Type B pancreatic cell (in vitro differentiated cells): ENCODE data around the gene CCDC57. TPM values are rescaled to one million over a fixed set of nuclear protein-coding genes. Genes with fewer than 3 reads are reported as not detected.
"Not testable (repeated sequence)": the region's sequence is repeated elsewhere in the genome, so short reads cannot be mapped to it uniquely, and the experiment has no call there.

Experiments used
- DNase-seq: peaks from one replicate; pipeline ENCODE4 v3.0.0; 2021; ENCODE audit warnings: mixed read lengths; ENCODE audit not compliant: unreplicated experiment; ENCODE audit errors: extremely low spot score
- H3K27ac Mint-ChIP-seq: 2 replicates; pipeline ENCODE4 v1.8.0; 2021; ENCODE audit warnings: mild to moderate bottlenecking, mixed read lengths
- H3K27me3 Mint-ChIP-seq: 2 replicates; pipeline ENCODE4 v1.8.0; 2021; ENCODE audit warnings: mixed read lengths
- H3K36me3 Mint-ChIP-seq: 2 replicates; pipeline ENCODE4 v1.8.0; 2021; ENCODE audit warnings: mixed read lengths
- H3K4me1 Mint-ChIP-seq: one replicate; pipeline ENCODE4 v1.8.0; 2021; ENCODE audit warnings: mixed read lengths; ENCODE audit not compliant: unreplicated experiment
- H3K4me3 Mint-ChIP-seq: 2 replicates; pipeline ENCODE4 v1.8.0; 2021; ENCODE audit warnings: mild to moderate bottlenecking, mixed read lengths
- H3K9me3 Mint-ChIP-seq: 2 replicates; pipeline ENCODE4 v1.8.0; 2021; ENCODE audit warnings: mixed read lengths
- CTCF ChIP-seq: fragments of 200-600 bp; sonication (generic); conservative IDR thresholded peaks from 2 replicates; pipeline ENCODE4 v1.5.0; 2021; ENCODE audit warnings: antibody characterized with exemption, mild to moderate bottlenecking
- total RNA-seq: library from RNA; stranded (reverse); gene quantifications from 2 replicates; pipeline ENCODE4 v1.2.1, GENCODE V29; 2021; ENCODE audit warnings: low replicate concordance

CCDC57 gene
- total RNA-seq, 1 donor from 2014 or later = 58.7 TPM

DNA sequence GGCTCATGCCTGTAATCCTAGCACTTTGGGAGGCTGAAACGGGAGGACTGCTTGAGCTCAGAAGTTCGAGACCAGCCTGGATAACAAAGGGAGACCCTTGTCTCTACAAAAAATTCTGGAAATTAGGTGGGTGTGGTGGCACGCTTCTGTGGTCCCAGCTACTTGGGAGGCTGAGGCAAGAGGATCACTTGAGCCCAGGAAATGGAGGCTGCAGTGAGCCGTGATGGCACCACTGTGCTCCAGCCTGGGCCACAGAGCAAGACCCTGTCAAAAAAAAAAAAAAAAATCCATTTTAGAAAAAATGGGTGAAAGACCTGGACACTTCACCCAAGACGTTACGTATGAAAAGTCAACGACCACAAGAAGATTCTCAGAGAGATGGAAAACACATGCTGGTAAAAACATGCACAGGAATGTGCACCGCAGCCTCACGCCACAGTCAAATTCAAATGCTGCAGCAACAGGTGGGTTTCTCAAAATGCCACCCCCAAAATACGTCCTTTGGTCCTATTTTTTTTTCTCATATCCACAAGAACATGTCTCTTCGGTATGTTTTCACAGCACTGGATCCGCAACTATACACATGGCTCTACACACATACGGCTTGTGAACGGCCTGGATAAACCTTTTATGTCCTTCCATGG, 43.7 kb upstream of the CCDC57 start:
- DNase-seq = no peak

GRCh38 chr17:82255402-82255972, 42.8 kb upstream of the CCDC57 start:
- Mint-ChIP-seq H3K27me3 (no peaks in the 10 kb centered on the region), H3K4me3 (no peak overlapping the region), H3K4me1 (no peaks in the 10 kb centered on the region), H3K27ac (no peak overlapping the region), H3K9me3 (no peaks in the 10 kb centered on the region), H3K36me3 (peaks cover 39% of the 10 kb centered on the region)
- no peak for DNase-seq
- no peak for TF ChIP-seq CTCF

More for the DNA sequence above, 43.7 kb upstream of the CCDC57 start:
- Mint-ChIP-seq H3K36me3 (peaks cover 48% of the 10 kb centered on the region), H3K9me3 (no peaks in the 10 kb centered on the region), H3K27me3 (no peaks in the 10 kb centered on the region), H3K4me1 (no peaks in the 10 kb centered on the region), H3K4me3 (no peak overlapping the region), H3K27ac (no peak overlapping the region)
- no peak for TF ChIP-seq CTCF

GRCh38 chr17:82254746-82255145, 42.1 kb upstream of the CCDC57 start:
- not testable (repeated sequence) for DNase-seq, H3K9me3 Mint-ChIP-seq, H3K4me1 Mint-ChIP-seq, H3K27ac Mint-ChIP-seq, H3K4me3 Mint-ChIP-seq, H3K27me3 Mint-ChIP-seq
- peaks cover 32% of the 10 kb centered on the region for H3K36me3 Mint-ChIP-seq

DNA sequence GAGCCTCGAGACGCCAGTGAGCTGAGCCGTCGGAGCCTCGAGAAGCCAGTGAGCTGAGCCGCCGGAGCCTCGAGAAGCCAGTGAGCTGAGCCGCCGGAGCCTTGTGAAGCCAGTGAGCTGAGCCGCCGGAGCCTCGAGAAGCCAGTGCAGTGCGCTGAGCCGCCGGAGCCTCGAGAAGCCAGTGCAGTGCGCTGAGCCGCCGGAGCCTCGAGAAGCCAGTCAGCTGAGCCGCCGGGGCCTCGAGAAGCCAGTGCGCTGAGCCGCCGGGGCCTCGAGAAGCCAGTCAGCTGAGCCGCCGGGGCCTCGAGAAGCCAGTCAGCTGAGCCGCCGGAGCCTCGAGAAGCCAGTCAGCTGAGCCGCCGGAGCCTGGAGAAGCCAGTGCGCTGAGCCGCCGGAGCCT, 41.5 kb upstream of the CCDC57 start:
- peaks cover 25% of the 10 kb centered on the region for H3K36me3 Mint-ChIP-seq
- H3K27ac Mint-ChIP-seq, H3K4me3 Mint-ChIP-seq, H3K4me1 Mint-ChIP-seq, H3K27me3 Mint-ChIP-seq, H3K9me3 Mint-ChIP-seq, DNase-seq: not testable (repeated sequence)

GRCh38 chr17:82253179-82253544, 40.5 kb upstream of the CCDC57 start:
- no peak for TF ChIP-seq CTCF
- no peak overlapping the region for H3K4me3 Mint-ChIP-seq
- H3K27ac Mint-ChIP-seq = no peak overlapping the region
- H3K9me3 Mint-ChIP-seq = no peaks in the 10 kb centered on the region
- no peaks in the 10 kb centered on the region for H3K4me1 Mint-ChIP-seq
- DNase-seq = no peak
- H3K27me3 Mint-ChIP-seq = no peaks in the 10 kb centered on the region
- H3K36me3 Mint-ChIP-seq = peaks cover 18% of the 10 kb centered on the region

GRCh38 chr17:82252511-82253178, 40.0 kb upstream of the CCDC57 start:
- H3K27ac Mint-ChIP-seq = peak overlapping the region; percentile 51
- DNase-seq = no peak
- no peak overlapping the region for H3K4me3 Mint-ChIP-seq
- H3K27me3 Mint-ChIP-seq = no peaks in the 10 kb centered on the region
- no peak for TF ChIP-seq CTCF
- no peaks in the 10 kb centered on the region for H3K4me1 Mint-ChIP-seq
- H3K9me3 Mint-ChIP-seq = no peaks in the 10 kb centered on the region
- H3K36me3 Mint-ChIP-seq = peaks cover 22% of the 10 kb centered on the region
